GM12872 (cell line): ENCODE results near the gene LYL1.

Experiments
- TF ChIP-seq, protein P1 (sequence below): IDR thresholded peaks from 3 replicates; pipeline ENCODE4 v1.5.1; 2011; ENCODE audit warnings: low read depth, mild to moderate bottlenecking, low read length, moderate library complexity; ENCODE audit not compliant: insufficient read depth

LYL1 gene

DNA sequence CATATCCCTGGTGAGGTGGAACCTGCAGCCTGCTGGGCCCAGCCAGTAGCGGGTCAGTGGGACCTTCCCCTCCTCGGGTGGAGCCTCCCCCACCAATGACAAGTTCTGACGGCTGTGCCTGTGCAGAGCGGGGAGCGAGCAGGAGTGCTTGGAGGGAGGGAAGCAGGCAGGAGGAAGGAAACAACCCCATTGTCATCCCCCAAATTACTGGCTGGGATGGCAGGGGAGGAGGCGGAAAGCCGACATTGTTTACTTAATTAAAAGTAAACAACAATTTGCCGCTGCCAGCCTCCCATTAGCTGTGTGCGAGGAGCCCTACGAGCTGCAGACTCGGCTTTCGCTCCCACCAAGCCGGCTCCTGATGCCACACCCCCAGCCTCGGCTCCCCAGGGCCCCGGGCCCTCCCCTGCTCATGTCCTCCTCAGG lies 45.5 kb downstream of the LYL1 start:
- TF ChIP-seq, protein P1, sequence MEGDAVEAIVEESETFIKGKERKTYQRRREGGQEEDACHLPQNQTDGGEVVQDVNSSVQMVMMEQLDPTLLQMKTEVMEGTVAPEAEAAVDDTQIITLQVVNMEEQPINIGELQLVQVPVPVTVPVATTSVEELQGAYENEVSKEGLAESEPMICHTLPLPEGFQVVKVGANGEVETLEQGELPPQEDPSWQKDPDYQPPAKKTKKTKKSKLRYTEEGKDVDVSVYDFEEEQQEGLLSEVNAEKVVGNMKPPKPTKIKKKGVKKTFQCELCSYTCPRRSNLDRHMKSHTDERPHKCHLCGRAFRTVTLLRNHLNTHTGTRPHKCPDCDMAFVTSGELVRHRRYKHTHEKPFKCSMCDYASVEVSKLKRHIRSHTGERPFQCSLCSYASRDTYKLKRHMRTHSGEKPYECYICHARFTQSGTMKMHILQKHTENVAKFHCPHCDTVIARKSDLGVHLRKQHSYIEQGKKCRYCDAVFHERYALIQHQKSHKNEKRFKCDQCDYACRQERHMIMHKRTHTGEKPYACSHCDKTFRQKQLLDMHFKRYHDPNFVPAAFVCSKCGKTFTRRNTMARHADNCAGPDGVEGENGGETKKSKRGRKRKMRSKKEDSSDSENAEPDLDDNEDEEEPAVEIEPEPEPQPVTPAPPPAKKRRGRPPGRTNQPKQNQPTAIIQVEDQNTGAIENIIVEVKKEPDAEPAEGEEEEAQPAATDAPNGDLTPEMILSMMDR = no peak

DNA sequence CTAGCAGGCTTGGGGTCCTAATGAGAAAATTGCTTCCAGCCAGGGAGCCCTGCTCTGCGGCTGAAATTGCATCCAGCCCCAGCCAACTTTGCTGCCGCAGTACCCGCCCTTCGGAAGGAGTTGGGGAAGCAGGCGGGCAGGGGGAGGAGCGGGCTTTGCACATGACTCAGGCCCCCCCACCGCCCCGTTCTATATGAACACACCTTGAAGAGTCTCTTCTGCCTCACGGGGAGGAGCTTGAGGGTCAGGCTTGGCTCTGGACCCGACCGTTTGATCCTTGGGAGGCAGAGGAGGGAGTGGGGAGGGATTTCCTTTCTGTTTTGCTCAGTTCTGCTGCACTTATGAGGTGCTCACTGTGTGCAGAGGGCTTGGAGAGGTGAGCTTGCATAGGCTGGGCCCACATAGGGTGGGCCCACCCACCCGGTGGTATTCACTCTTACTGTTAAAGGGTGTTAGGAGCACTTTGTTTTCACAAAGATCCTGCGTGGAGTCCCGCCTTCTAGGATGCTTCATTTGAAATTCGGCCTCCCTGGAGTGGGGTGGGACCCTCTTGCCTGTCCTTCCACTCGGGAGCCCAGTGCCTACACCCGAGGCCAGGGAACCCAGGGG lies 46.5 kb downstream of the LYL1 start:
- TF ChIP-seq, protein P1 = no peak

DNA sequence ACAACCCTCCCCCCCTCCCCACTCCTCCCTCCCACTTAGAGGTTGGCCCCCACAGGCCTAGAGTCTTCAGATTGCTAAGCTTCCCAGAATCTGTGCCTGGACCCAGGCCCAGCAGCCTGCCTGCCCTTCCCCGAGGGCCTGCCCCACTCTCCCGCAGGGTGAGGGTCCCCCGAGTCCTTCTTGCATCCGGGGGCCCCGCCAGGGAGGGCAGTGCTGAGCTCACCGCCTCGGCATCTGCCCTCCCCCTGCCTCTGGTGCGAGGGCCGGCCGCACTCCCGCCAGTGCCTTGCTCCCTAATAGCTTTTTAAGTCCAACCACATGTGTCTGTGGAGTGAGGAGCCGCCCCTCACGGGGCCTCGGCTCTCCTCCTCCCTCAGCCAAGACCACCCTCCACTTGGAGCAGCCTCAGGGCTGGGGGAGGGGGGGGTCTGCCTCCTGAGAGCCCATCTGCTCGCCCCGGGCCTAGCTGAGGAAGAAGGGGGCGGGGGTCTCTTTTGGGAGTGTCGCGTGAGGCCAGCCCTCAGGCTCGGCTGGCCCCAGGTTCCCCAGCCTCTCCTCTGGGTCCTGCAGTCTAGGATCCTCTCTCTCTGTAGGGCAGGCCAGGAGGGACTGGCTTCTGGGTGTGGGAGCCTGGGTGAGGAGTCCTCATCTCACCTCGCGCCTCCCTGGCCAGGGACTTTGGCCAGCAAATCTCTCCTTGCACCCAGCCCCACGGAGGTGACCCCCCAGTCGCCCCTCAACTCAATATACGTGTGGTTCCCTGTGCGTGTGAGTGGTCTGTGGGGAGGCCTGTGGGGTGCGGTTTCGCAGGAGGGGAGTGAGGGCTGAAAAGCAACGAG lies 47.2 kb downstream of the LYL1 start:
- TF ChIP-seq, protein P1 = no peak

DNA sequence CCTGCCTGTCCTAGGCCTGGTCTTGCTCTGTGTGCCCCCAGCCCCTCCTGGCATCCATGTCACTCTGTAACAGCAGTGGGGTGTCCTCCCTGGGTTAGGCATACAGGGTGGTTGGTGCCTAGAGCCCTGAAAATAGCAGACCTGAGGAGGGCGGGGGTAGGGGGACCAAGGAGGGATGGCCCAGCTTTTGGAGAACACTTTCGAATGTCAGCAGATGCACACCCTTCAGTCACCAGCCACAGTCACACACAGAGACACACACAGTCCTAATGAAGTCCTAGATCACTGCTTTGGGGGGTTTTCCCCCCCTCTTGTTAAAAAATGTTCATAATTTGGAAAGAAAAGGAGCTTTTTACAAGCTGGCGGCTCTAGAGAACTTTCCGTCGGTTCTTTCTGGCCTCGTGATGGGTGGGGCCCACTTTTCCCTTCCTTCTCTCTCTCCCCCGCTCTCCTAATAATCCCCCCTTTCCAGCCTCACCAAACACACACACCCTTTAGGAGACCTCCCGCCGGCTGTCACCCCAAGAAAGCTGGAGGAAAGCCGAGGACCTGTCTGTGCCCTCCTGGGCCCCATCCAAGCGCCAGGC lies 47.9 kb downstream of the LYL1 start:
- TF ChIP-seq, protein P1 = no peak

DNA sequence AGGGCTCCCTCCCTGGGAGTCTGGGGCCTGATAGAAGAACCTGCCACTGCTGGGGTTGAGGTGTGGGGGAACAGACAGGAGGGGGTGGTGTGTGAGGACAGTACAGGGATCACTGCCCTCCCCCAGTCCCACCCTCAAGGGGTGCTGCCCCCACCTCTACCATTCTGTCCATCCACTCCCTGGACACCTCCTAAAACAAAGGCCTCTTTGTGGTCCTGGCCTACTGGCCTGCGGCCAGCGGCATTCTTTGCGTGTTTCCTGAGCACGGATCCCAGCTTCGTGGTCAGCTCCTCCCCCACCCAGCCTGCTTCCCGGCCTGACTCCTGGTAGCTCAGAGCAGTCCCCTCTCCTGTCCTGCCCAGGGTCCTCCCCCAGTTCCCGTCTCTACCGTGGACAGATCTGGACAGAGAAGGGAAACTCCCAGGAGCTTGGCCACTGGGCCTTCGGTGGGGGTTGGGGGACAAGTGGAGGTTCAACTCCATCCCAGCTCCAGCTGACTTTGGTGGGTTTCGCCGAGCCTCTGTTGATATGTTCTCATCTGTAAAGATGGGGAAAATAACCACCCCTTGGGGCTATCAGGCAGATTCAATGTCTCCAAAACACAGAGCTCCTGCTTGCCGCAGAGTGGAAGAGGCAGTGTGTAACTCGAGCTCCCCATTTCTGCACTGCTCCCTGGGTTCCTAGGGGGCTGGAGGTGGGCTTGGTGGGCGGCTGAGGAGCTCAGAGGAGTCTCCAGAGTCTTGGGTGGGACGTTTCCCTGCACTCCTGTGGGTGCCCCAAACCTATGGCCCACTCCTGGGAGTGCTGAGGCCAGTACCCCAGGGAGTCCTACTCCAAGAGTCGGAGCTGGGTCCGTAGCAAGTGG lies 48.7 kb downstream of the LYL1 start:
- TF ChIP-seq, protein P1 = no peak

DNA sequence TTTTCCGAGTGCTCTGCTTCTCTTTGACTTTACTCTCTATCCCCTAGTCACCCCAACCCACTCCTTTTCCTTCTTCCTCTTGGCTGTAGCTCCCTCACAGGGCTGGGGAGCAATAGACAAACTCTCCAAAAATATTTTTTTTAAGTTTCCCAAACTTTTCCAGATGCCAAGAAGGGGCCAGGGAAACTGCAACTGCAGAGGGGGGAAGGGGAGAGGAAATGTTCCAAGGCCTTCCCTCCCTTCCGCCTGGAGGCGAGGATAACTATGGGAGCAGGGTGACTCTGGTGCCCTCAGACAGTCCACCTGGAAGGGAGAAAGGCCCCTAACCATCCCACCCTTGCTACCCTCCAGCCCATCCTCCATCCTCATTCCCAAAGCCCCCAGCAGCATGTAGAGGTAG lies 49.4 kb downstream of the LYL1 start:
- TF ChIP-seq, protein P1 = no peak
